Suprapubic skin (tissue), 3 donors: Measurements from ENCODE around the gene KIF5C.

Experiments
- CTCF ChIP-seq, 2 donors: fragments of 200-600 bp in 1 of 2; fragments of 450-650 bp in 1 of 2; sonication (generic) in 1 of 2; IDR thresholded peaks; one replicate each; pipeline ENCODE4 v1.5.1; 2016 to 2019; ENCODE audit warnings: antibody characterized with exemption in 2 of 2, mild to moderate bottlenecking in 1 of 2, moderate library complexity in 1 of 2
- EP300 ChIP-seq: sonication (generic); formaldehyde crosslinking; IDR thresholded peaks from one replicate; pipeline ENCODE4 v1.6.1; 2017; ENCODE audit warnings: antibody characterized with exemption
- POLR2A ChIP-seq, 2 donors: fragments of 450-650 bp; IDR thresholded peaks; one replicate each; pipeline ENCODE4 v1.6.1; 2017; ENCODE audit warnings: antibody characterized with exemption in 2 of 2, mild to moderate bottlenecking in 2 of 2, moderate library complexity in 2 of 2

- TF ChIP-seq CTCF (IDR thresholded peaks at IDR 0.05) = no peak
- no peak for TF ChIP-seq EP300
- TF ChIP-seq POLR2A (IDR thresholded peaks at IDR 0.05) = no peak
These were observed 78.4 kb downstream of the KIF5C start for GRCh38 chr2:148953426-148953825.
